HUES48 (cell line): ENCODE results near the gene MPND.

Experiments
- H3K27ac ChIP-seq: one replicate; pipeline ENCODE4 v1.7.0; 2013; ENCODE audit warnings: low read depth, low read length, inconsistent platforms
- H3K27me3 ChIP-seq: 2 replicates; pipeline ENCODE4 v1.6.1; 2013; ENCODE audit warnings: mild to moderate bottlenecking, low read length; ENCODE audit not compliant: control insufficient read depth, insufficient read depth
- H3K36me3 ChIP-seq: 2 replicates; pipeline ENCODE4 v1.6.1; 2013; ENCODE audit warnings: low read length; ENCODE audit not compliant: control insufficient read depth, insufficient read depth
- H3K4me1 ChIP-seq: 2 replicates; pipeline ENCODE4 v1.6.1; 2013; ENCODE audit warnings: mild to moderate bottlenecking, low read length; ENCODE audit not compliant: control insufficient read depth, insufficient read depth
- H3K4me3 ChIP-seq: 2 replicates; pipeline ENCODE4 v1.5.1; 2013; ENCODE audit warnings: mild to moderate bottlenecking, low read depth, low read length
- H3K9ac ChIP-seq: 2 replicates; pipeline ENCODE4 v1.6.1; 2013; ENCODE audit warnings: mild to moderate bottlenecking, low read depth, low read length, moderate library complexity
- H3K9me3 ChIP-seq: 2 replicates; pipeline ENCODE4 v1.6.1; 2013; ENCODE audit warnings: low read length; ENCODE audit not compliant: control insufficient read depth, insufficient read depth

Gene MPND

GRCh38 chr19:4369109-4369887 lies 25.9 kb downstream of the MPND start:
- peaks cover 14% of the 10 kb centered on the region; the same call in 1 of the 2 replicates for H3K4me1 ChIP-seq
- no peaks in the 10 kb centered on the region for H3K27me3 ChIP-seq
- no peaks in the 10 kb centered on the region for H3K9me3 ChIP-seq
- no peak overlapping the region for H3K9ac ChIP-seq
- H3K27ac ChIP-seq, result no peak overlapping the region
- H3K4me3 ChIP-seq, result no peak overlapping the region
- peaks cover 14% of the 10 kb centered on the region for H3K36me3 ChIP-seq

- Histone ChIP-seq H3K36me3 (peaks cover 14% of the 10 kb centered on the region), H3K27ac (no peak overlapping the region), H3K27me3 (no peaks in the 10 kb centered on the region), H3K9ac (no peak overlapping the region), H3K4me3 (no peak overlapping the region), H3K4me1 (peaks cover 20% of the 10 kb centered on the region), H3K9me3 (no peaks in the 10 kb centered on the region)
Measured at GRCh38 chr19:4369888-4370260, 26.5 kb downstream of the MPND start.

- peaks cover 26% of the 10 kb centered on the region for H3K4me1 ChIP-seq
- H3K9ac ChIP-seq, result no peak overlapping the region
- H3K4me3 ChIP-seq, result no peak overlapping the region
- peaks cover 8% of the 10 kb centered on the region for H3K36me3 ChIP-seq
- no peak overlapping the region for H3K27ac ChIP-seq
- H3K27me3 ChIP-seq, result no peaks in the 10 kb centered on the region
- no peaks in the 10 kb centered on the region for H3K9me3 ChIP-seq
Measured at GRCh38 chr19:4370418-4371041, 27.2 kb downstream of the MPND start.

DNA sequence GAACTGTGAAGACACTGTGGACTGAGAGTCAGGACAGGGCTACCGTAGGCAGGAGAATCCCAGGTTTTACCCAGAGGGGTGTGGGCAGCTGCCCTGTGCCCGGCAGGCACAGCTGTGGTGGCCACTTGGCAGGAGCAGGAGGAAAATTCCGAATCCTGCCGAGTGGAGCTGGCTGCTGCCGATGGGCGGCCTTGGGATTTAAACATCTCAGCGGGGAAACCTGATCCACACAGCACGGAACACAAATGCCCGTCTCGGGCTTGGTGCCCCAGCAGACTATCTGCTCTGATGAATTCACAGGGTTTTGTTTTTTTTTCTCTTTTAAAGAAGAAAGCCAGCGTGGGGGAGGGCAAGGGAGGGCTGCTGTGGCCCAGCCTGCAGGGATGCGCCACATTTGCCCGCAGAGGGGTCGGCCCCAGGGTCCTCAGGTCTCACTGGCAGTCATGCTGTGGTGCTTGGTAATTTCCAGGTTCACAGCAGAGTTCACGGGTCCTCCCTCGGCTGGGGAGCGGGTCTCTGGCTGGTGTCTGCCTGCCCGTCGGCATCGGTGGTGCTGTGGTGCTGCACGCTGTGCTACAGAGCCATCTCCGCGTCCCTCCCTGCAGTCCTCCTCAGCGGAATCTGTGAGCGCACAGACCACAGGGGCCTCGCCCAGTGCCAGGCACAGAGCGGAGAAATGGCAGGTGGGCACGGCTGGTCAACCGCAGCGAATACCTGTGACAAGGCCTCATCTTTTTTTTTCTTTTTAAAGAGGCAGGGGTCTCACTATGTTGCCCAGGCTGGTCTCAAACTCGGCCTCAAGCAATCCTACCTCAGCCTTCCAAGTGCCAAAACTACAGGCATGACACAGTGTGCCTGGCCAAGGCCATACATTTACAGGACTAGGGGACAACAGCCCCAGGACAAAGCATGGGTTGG lies 28.1 kb downstream of the MPND start:
- Histone ChIP-seq H3K9me3 (no peaks in the 10 kb centered on the region), H3K4me3 (no peak overlapping the region), H3K9ac (no peak overlapping the region), H3K27me3 (no peaks in the 10 kb centered on the region), H3K36me3 (no peaks in the 10 kb centered on the region), H3K27ac (no peak overlapping the region), H3K4me1 (peaks cover 36% of the 10 kb centered on the region)

- no peaks in the 10 kb centered on the region for H3K36me3 ChIP-seq
- no peaks in the 10 kb centered on the region for H3K9me3 ChIP-seq
- no peak overlapping the region for H3K4me3 ChIP-seq
- H3K27me3 ChIP-seq, result no peaks in the 10 kb centered on the region
- no peak overlapping the region for H3K9ac ChIP-seq
- H3K4me1 ChIP-seq, result peaks cover 45% of the 10 kb centered on the region
- no peak overlapping the region for H3K27ac ChIP-seq
Measured at GRCh38 chr19:4372165-4373012, 29.0 kb downstream of the MPND start.

DNA sequence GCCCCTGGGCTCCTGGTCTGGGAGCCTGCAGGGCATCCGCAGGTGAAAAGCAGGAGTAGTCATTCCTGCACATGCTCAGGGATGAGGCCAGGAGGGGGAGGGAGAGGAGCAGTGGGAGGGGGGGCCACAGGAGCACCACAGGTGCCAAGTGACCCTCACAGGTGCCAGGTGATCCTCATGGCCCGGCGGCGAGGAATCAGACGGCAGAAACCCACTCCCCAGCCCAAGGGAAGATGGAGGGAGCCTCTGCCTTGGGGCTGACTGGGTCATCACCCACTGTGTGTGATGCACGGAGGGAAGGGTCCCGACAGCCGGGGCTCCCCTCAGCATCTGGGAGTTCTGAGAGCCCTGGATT lies 29.6 kb downstream of the MPND start:
- Histone ChIP-seq H3K9ac (no peak overlapping the region), H3K4me1 (peaks cover 45% of the 10 kb centered on the region), H3K27me3 (no peaks in the 10 kb centered on the region), H3K36me3 (no peaks in the 10 kb centered on the region), H3K4me3 (no peak overlapping the region), H3K9me3 (no peaks in the 10 kb centered on the region), H3K27ac (no peak overlapping the region)

DNA sequence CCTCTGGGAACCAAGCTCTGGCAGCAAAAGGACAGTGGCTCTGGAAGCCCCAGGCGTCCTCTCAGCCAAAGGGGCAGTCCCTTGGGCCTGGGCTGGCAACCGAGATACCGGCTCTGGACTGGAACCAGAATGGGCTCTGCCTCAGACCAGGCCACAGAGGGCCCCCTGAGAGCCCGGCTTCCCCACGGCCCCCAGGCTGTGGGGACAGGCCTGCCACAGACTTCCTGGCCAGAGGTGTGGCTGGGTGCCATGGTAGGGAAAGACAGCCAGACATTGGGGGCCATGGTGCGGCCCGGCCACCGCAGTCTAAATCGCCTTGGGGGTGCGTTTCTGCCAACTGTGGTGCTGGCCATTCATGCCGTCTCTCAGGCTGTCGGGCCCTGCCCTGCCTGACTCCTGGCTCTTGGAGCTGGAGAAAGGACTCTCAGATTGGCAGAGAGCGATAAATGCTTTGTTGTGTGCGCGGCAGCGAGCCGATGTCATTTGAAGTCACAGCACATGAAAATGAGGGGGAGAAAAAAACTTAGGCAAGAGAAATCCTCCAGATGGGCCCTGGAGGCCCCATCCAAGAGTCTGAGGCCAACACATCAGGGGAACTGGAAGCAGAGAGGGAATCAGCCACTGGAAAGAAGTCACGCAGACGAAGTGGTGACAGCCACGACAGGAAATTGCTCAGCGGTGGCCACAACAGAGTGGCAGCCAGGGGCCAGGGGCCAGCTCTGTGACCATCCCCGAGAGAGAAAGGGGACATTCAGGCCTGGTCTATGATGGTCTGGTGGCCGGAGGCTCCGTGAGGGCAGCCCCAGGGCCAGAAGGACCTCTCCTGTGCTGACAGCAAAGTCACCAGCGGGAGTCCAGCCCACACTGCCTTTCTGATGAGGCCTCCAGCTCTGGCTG lies 30.5 kb downstream of the MPND start:
- Histone ChIP-seq H3K9me3 (no peaks in the 10 kb centered on the region), H3K27me3 (no peaks in the 10 kb centered on the region), H3K36me3 (no peaks in the 10 kb centered on the region), H3K4me3 (no peak overlapping the region), H3K9ac (no peak overlapping the region), H3K4me1 (peaks cover 45% of the 10 kb centered on the region), H3K27ac (peak overlapping the region; percentile 59)

- H3K36me3 ChIP-seq, result no peaks in the 10 kb centered on the region
- peak overlapping the region; percentile 8; the same call in 1 of the 2 replicates for H3K9ac ChIP-seq
- no peaks in the 10 kb centered on the region for H3K9me3 ChIP-seq
- peak overlapping the region; percentile 59 for H3K27ac ChIP-seq
- H3K27me3 ChIP-seq, result no peaks in the 10 kb centered on the region
- no peak overlapping the region for H3K4me3 ChIP-seq
- H3K4me1 ChIP-seq, result peaks cover 39% of the 10 kb centered on the region
Measured at GRCh38 chr19:4374498-4375163, 31.3 kb downstream of the MPND start.

GRCh38 chr19:4375164-4376027 lies 32.0 kb downstream of the MPND start:
- Histone ChIP-seq H3K9me3 (no peaks in the 10 kb centered on the region), H3K4me1 (peaks cover 33% of the 10 kb centered on the region), H3K27ac (peak overlapping the region; percentile 59), H3K9ac (peak overlapping the region; percentile 8; the same call in 1 of the 2 replicates), H3K36me3 (no peaks in the 10 kb centered on the region), H3K4me3 (no peak overlapping the region), H3K27me3 (no peaks in the 10 kb centered on the region)
